Measurements from ENCODE around the gene VDR.

- no peak for TF ChIP-seq POLR2A (IDR thresholded peaks at IDR 0.05; ENCODE audit: low read length)
- TF ChIP-seq GATA1 (IDR thresholded peaks at IDR 0.05; ENCODE audit: low read depth, low read length) = no peak
Measured at GRCh38 chr12:47840571-47840970, 64.2 kb downstream of the VDR start.

Data from erythroblast (primary cell).